Measurements from ENCODE around the gene IFNAR1. TPM values are rescaled to one million over a fixed set of nuclear protein-coding genes. Genes with fewer than 3 reads are reported as not detected.

The IFNAR1 gene
- total and polyA plus RNA-seq, 2 experiments from 2014 or later = 26.9 to 33.4 TPM

DNA sequence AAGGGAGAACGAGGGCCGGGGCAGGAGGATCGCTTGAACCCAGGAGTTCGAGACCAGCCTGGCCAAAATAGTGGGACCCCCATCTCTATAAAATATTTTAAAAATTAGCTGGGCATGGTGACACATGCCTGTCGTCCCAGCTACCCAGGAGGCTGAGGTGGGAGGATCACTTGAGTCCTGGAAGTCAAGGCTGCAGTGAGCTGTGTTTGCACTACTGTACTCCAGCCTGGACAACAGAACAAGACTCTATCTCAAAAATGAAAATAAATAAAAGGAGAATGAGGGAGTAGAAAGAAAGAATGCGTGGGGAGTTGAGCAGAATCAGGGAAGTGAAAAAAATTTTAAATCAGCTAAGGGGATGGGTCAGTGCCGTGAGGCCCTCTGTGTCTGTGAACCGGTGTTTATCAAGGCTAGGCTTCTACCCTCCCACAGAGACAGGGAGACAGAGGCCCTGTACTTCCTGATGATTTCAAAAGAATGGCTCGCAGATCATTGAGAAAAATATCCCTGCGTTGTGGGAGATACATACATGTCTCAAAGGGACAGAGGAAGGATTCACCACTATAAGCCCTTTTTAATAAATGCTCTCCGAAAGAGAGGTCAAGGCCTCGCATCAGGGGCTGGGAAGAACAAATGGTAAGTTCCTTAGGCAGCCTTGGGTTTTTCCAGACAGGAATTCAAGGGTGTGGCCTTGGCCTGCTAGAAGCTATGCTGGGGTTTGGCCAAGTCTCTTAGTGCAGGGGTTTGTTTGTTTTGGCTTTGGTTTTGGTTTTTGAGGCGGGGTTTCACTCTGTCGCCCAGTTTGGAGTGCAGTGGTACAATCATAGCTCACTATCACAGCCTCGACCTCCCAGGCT lies 37.9 kb upstream of the IFNAR1 start:
- Histone ChIP-seq H3K9me2 (replicated peaks; ENCODE audit: insufficient read depth) (no peaks in the 10 kb centered on the region), H4K20me1 (ENCODE audit: insufficient read depth, poor library complexity, severe bottlenecking) (no peaks in the 10 kb centered on the region), H3K27ac (peak overlapping the region; percentile 34), H3K4me1 (ENCODE audit: insufficient read depth) (peaks cover 3% of the 10 kb centered on the region), H3K79me2 (no peaks in the 10 kb centered on the region), H3K4me3 (no peak overlapping the region), H3K4me2 (no peak overlapping the region), H3K36me3 (replicated peaks; ENCODE audit: insufficient read depth, low read depth) (no peaks in the 10 kb centered on the region), H2AFZ (no peak overlapping the region), H3K9me3 (ENCODE audit: low read depth) (no peaks in the 10 kb centered on the region), H3K27me3 (no peaks in the 10 kb centered on the region)
- no peak for DNase-seq (ENCODE audit: low spot score)
- no peak for TF ChIP-seq EZH2 (IDR thresholded peaks at IDR 0.05; ENCODE audit: borderline replicate concordance)
- 77% methylated on average over 15 of the region's 15 CpGs for WGBS (ENCODE audit: low lambda C conversion rate, missing lambda C conversion rate)

DNA sequence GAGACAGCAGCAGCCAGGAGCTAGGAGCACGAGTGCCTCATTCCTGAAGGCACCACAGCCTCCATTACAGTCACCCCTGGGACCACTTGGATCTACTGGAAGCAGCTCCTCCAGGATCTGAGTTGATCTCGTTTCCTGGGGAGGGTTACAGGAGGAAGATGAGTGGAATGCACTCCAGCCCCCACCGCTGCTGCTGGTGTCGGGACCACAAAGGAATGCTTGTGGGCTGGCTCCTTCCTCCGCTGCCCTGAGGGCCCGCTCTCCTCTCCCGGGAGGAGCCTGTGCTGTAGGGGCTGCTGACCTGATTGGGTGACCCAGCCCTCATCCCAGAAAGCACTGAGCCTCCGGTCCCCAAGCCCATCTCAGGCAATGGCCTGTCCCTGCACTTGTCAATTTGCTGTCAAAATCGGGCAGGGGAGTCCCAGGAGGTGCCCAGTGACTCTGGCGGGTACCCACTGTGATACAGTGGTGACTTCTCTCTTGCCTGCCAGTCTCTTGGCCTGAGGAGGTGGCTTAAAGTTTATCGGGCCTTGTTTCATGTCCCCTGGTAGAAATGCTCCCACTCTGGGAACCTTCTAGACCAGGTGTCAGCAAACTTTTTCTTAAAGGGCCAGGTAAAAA lies 35.5 kb upstream of the IFNAR1 start:
- peaks cover 3% of the 10 kb centered on the region for H3K4me1 ChIP-seq (ENCODE audit: insufficient read depth)
- H3K36me3 ChIP-seq (replicated peaks; ENCODE audit: insufficient read depth, low read depth) = no peaks in the 10 kb centered on the region
- no peaks in the 10 kb centered on the region for H3K9me3 ChIP-seq (ENCODE audit: low read depth)
- H3K27ac ChIP-seq = no peak overlapping the region
- WGBS (ENCODE audit: low lambda C conversion rate, missing lambda C conversion rate) = 69% methylated on average over 11 of the region's 11 CpGs
- H3K79me2 ChIP-seq = no peaks in the 10 kb centered on the region
- no peak for DNase-seq (ENCODE audit: low spot score)
- H3K4me3 ChIP-seq = no peak overlapping the region
- TF ChIP-seq EZH2 (IDR thresholded peaks at IDR 0.05; ENCODE audit: borderline replicate concordance) = no peak
- no peaks in the 10 kb centered on the region for H3K27me3 ChIP-seq
- no peaks in the 10 kb centered on the region for H4K20me1 ChIP-seq (ENCODE audit: insufficient read depth, poor library complexity, severe bottlenecking)
- H2AFZ ChIP-seq = no peak overlapping the region
- no peaks in the 10 kb centered on the region for H3K9me2 ChIP-seq (replicated peaks; ENCODE audit: insufficient read depth)
- no peak overlapping the region for H3K4me2 ChIP-seq

DNA sequence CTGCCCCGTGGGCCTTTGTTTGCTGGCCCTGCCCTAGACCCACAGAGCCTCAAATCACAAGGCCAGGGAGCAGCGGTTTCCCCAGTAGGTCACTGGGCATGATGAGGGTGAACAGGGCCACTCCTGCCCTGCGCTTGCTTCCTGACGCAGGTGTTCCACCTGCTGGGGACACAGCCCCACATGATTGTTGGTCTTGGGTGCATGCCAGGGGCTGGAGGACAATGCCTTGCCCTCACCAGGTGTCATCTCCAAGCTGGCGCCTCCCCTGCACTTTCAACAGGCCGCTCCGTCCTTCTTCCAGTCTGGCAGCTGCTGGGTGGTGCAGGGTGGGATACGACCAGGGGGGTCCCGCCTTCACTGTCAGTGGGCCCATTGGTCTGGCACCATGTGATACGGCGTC lies 34.3 kb upstream of the IFNAR1 start:
- DNase-seq (ENCODE audit: low spot score) = no peak
- H3K4me2 ChIP-seq = no peak overlapping the region
- no peaks in the 10 kb centered on the region for H3K36me3 ChIP-seq (replicated peaks; ENCODE audit: insufficient read depth, low read depth)
- H3K27me3 ChIP-seq = no peaks in the 10 kb centered on the region
- TF ChIP-seq EZH2 (IDR thresholded peaks at IDR 0.05; ENCODE audit: borderline replicate concordance) = no peak
- TF ChIP-seq EZH2phosphoT487 (IDR thresholded peaks at IDR 0.05; ENCODE audit: low read depth, severe bottlenecking, unreplicated experiment) = no peak
- TF ChIP-seq, protein P1, sequence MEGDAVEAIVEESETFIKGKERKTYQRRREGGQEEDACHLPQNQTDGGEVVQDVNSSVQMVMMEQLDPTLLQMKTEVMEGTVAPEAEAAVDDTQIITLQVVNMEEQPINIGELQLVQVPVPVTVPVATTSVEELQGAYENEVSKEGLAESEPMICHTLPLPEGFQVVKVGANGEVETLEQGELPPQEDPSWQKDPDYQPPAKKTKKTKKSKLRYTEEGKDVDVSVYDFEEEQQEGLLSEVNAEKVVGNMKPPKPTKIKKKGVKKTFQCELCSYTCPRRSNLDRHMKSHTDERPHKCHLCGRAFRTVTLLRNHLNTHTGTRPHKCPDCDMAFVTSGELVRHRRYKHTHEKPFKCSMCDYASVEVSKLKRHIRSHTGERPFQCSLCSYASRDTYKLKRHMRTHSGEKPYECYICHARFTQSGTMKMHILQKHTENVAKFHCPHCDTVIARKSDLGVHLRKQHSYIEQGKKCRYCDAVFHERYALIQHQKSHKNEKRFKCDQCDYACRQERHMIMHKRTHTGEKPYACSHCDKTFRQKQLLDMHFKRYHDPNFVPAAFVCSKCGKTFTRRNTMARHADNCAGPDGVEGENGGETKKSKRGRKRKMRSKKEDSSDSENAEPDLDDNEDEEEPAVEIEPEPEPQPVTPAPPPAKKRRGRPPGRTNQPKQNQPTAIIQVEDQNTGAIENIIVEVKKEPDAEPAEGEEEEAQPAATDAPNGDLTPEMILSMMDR (IDR thresholded peaks at IDR 0.05; ENCODE audit: poor library complexity) = no peak
- H3K4me3 ChIP-seq = no peak overlapping the region
- no peak overlapping the region for H3K27ac ChIP-seq
- H3K79me2 ChIP-seq = no peaks in the 10 kb centered on the region
- no peaks in the 10 kb centered on the region for H3K9me2 ChIP-seq (replicated peaks; ENCODE audit: insufficient read depth)
- 94% methylated on average over 11 of the region's 11 CpGs for WGBS (ENCODE audit: low lambda C conversion rate, missing lambda C conversion rate)
- H3K9me3 ChIP-seq (ENCODE audit: low read depth) = no peaks in the 10 kb centered on the region
- peaks cover 3% of the 10 kb centered on the region for H3K4me1 ChIP-seq (ENCODE audit: insufficient read depth)
- no peaks in the 10 kb centered on the region for H4K20me1 ChIP-seq (ENCODE audit: insufficient read depth, poor library complexity, severe bottlenecking)
- no peak overlapping the region for H2AFZ ChIP-seq

DNA sequence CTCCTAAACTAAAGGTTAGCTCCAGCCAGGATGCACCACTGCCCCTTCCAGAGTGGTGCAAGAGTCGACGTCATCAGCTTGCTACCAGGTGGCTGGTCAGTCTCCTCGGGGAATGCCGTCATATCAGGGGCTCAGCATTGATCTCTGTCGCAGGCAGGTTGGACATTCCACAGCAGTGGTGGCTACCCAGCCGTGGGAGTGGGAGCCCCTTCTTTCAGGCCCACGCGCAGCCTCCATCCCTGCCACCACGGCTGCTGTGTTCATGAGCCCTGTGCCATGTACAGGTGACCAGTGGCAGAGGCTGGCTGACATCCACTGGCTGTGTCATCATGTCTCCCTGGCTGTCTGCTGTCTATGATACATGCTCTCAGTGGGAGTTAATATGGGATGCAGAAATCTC lies 33.1 kb upstream of the IFNAR1 start:
- 96% methylated on average over 9 of the region's 9 CpGs for WGBS (ENCODE audit: low lambda C conversion rate, missing lambda C conversion rate)
- no peak overlapping the region for H3K4me3 ChIP-seq
- TF ChIP-seq, protein P1 (IDR thresholded peaks at IDR 0.05; ENCODE audit: poor library complexity) = no peak
- TF ChIP-seq EZH2phosphoT487 (IDR thresholded peaks at IDR 0.05; ENCODE audit: low read depth, severe bottlenecking, unreplicated experiment) = no peak
- no peak for TF ChIP-seq EZH2 (IDR thresholded peaks at IDR 0.05; ENCODE audit: borderline replicate concordance)
- H3K4me1 ChIP-seq (ENCODE audit: insufficient read depth) = peaks cover 3% of the 10 kb centered on the region
- no peaks in the 10 kb centered on the region for H3K36me3 ChIP-seq (replicated peaks; ENCODE audit: insufficient read depth, low read depth)
- H3K9me3 ChIP-seq (ENCODE audit: low read depth) = no peaks in the 10 kb centered on the region
- H3K9me2 ChIP-seq (replicated peaks; ENCODE audit: insufficient read depth) = no peaks in the 10 kb centered on the region
- H3K27me3 ChIP-seq = no peaks in the 10 kb centered on the region
- H3K27ac ChIP-seq = no peak overlapping the region
- DNase-seq (ENCODE audit: low spot score) = no peak
- H3K4me2 ChIP-seq = no peak overlapping the region
- H4K20me1 ChIP-seq (ENCODE audit: insufficient read depth, poor library complexity, severe bottlenecking) = no peaks in the 10 kb centered on the region
- H3K79me2 ChIP-seq = no peaks in the 10 kb centered on the region
- H2AFZ ChIP-seq = no peak overlapping the region

Data from hepatocyte (in vitro differentiated cells).